HG03108 (cell line): ENCODE results near the gene KIF5A.
"Not testable (repeated sequence)": the region's sequence is repeated elsewhere in the genome, so short reads cannot be mapped to it uniquely, and the experiment has no call there.

Experiments
- ATAC-seq: cut with Tn5 transposase; IDR thresholded peaks from one replicate; pipeline ENCODE4 v1.9.1; 2021; ENCODE audit warnings: moderate library complexity; ENCODE audit not compliant: unreplicated experiment

Gene KIF5A

DNA sequence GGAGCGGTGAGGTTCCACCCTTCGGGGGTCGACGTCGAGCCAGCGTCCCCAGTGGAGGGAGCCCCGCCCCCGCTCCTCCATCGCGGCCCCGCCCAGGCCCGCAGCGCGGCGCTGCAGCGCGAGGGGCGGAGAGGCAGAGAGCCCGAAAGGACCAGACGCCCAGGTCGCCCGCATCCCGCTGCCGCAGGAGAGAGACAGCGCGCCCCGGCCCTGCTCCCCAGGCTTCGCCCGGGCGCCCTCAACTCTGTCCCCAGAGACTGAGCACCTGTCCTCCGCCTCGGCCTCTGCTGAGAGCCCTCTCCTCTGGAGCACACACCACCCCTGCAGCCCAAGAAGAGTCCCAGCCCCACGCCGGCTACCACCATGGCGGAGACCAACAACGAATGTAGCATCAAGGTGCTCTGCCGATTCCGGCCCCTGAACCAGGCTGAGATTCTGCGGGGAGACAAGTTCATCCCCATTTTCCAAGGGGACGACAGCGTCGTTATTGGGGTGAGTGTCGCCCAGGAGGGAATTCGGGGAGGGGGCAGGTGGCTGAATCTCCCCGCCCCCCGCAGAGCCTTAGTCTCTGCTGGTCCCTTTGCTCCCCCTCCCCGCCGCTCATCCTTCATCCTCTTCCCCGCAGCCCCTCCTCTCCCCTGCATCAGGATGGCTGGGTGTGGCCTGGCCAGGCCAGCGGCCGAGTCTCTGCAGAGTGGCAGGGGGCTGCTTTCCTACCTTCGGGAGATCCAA lies at the start of gene KIF5A:
KIF5A (plus strand) TSS at position 136 of the 732 bp plus-strand sequence; CDS start at position 364, 228 bp downstream.
- no peak for ATAC-seq

DNA sequence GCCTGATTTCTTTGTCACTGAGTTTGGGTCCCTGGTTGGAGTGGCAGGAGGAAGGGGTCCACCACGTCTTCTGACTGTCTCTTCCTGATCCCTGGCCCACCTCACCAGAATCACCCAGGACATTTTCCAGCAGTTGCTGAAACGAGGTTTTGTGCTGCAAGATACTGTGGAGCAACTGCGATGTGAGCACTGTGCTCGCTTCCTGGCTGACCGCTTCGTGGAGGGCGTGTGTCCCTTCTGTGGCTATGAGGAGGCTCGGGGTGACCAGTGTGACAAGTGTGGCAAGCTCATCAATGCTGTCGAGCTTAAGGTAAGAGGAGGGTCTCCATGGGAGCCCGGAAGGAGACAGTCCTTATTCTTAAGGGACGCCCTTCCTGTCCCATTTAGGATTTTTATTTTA lies 49.6 kb upstream of the KIF5A start:
- ATAC-seq: no peak

DNA sequence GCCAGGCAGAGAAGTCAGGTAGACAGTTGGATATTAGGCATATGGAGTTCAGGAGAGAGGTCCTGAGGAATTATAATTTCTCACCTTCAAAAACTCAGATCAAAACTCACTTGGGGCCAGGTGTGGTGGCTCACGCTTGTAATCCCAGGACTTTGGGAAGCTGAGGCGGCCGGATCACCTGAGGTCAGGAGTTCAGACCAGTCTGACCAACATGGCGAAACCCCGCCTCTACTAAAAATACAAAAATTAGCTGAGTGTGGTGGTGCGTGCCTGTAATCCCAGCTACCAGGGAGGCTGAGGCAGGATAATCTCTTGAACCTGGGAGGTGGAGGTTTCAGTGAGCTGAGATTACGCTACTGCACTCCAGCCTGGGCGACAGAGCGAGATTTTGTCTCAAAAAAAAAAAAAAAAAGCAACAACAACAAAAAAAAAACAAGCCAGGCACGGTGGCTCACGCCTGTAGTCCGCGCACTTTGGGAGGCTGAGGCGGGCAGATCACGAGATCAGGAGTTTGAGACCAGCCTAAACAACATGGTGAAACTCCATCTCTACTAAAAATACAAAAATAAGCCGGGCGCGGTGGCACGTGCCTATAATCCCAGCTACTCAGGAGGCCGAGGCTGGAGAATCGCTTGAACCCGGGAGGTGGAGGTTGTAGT lies 47.4 kb upstream of the KIF5A start:
- ATAC-seq: not testable (repeated sequence)

DNA sequence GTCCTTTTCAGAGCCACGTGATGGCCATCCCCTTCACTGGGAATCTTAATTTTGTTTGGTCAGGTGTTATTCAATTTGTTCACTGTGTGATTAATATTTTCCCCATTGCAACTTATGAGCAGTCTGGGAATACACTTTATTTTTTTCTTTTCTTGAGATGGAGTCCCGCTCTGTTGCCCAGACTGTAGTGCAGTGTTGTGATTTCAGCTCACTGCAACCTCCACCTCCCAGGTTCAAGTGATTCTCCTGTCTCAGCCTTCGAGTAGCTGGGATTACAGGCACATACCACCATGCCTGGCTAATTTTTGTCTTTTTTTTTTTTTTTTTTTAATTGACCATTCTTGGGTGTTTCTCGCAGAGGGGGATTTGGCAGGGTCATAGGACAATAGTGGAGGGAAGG lies 43.3 kb upstream of the KIF5A start:
- ATAC-seq: not testable (repeated sequence)

DNA sequence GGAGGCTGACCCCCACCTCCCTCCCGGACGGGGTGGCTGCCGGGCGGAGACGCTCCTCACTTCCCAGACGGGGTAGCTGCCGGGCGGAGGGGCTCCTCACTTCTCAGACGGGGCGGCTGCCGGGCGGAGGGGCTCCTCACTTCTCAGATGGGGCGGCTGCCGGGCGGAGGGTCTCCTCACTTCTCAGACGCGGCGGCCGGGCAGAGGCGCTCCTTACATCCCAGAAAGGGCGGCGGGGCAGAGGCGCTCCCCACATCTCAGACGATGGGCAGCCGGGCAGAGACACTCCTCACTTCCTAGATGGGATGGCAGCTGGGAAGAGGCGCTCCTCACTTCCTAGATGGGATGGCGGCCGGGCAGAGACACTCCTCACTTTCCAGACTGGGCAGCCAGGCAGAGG lies 42.0 kb upstream of the KIF5A start:
- not testable (repeated sequence) for ATAC-seq

DNA sequence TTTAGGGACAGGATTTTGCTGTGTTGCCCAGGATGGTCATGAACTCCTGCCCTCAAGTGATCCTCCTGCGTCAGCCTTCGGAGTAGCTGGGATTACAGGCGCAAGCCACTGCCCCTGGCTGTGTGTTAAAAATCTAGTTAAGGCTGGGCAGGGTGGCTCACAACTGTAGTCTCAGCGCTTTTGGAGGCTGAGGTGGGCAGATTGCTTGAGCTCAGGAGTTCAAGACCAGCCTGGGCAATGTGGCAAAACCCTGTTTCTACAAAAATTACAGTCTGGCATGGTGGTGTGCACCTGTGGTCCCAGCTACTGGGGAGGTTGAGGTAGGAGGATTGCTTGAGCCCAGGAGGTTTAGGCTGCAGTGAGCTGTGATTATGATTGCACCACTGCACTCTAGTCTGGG lies 38.7 kb upstream of the KIF5A start:
- ATAC-seq: no peak

DNA sequence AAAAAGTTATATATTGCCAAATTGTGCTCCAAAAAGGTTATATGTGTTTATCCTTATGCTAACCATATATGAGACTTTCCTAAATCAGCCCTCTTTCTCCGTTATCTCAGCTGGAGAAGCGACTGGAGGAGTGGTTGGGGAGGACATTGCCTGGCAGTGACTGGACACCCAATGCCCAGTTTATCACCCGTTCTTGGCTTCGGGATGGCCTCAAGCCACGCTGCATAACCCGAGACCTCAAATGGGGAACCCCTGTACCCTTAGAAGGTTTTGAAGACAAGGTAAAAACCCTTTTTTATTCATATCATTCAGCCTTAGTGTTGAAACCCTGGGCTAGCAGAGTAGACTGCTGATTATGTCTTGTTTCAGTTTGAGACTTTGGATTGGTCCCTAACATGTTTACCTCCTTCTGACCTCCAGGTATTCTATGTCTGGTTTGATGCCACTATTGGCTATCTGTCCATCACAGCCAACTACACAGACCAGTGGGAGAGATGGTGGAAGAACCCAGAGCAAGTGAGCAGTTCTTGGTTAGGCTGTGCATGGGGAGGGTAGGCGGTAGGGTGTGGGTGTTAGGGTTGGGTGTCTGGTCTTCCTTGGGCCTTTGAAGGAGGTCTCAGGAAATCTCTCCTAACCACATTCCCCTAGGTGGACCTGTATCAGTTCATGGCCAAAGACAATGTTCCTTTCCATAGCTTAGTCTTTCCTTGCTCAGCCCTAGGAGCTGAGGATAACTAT lies 38.1 kb upstream of the KIF5A start:
- ATAC-seq: no peak

DNA sequence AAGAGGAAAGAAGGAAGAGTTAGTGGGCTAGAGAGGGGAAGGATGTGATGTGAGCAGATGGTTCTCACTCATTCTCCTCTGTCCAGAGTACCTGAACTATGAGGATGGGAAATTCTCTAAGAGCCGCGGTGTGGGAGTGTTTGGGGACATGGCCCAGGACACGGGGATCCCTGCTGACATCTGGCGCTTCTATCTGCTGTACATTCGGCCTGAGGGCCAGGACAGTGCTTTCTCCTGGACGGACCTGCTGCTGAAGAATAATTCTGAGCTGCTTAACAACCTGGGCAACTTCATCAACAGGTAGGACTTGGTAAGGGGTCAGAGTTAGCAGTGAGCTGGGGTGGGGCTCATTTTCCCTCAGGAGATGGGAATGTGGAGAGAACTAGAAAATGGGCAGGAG lies 37.2 kb upstream of the KIF5A start:
- no peak for ATAC-seq

DNA sequence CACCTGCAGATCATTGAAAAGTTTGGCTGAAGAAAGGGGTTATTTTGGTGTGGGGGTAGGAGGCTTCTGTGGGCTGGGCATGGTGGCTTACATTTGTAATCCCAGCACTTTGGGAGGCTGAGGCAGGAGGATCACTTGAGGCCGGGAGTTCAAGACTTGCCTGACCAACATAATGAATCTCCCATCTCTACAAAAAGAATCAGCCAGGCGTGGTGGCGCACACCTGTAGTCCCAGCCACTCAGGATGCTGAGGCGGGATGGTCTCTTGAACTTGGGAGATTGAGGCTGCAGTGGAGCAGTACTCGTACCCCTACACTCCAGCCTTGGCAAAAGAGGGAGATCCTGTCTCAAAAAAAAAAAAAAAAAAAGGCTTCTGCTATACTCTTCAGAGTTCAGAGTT lies 36.6 kb upstream of the KIF5A start:
- no peak for ATAC-seq

DNA sequence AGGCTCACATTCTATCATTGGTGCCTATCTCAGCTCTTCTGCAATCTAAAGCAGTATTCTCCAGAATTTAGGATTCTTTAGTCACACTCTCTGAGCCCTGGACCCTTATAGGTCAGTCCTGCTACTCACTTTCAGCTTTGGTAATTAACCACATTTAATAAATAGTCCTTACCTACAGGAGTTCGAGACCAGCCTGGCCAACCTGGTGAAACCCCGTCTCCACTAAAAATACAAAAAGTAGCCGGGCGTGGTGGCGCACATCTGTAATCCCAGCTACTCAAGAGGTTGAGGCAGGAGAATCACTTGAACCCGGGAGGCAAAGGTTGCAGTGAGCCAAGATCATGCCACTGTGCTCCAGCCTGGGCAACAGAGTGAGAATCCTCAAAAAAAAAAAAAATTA lies 36.2 kb upstream of the KIF5A start:
- not testable (repeated sequence) for ATAC-seq

DNA sequence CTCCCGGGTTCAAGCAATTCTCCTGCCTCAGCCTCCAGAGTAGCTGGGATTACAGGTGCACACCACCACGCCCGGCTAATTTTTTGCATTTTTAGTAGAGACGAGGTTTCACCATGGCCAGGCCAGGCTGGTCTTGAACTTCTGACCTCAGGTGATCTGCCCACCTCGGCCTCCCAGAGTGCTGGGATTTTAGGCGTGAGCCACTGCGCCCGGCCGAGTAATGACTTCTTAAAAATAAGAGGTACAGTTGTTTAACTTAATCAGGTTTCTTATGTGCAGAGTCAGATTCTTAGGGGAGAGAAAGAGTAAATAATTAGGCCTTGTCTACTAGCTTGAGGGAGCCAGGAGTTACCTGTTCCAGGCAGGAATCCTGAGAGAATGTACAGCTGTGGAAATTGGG lies 35.6 kb upstream of the KIF5A start:
- ATAC-seq: not testable (repeated sequence)

DNA sequence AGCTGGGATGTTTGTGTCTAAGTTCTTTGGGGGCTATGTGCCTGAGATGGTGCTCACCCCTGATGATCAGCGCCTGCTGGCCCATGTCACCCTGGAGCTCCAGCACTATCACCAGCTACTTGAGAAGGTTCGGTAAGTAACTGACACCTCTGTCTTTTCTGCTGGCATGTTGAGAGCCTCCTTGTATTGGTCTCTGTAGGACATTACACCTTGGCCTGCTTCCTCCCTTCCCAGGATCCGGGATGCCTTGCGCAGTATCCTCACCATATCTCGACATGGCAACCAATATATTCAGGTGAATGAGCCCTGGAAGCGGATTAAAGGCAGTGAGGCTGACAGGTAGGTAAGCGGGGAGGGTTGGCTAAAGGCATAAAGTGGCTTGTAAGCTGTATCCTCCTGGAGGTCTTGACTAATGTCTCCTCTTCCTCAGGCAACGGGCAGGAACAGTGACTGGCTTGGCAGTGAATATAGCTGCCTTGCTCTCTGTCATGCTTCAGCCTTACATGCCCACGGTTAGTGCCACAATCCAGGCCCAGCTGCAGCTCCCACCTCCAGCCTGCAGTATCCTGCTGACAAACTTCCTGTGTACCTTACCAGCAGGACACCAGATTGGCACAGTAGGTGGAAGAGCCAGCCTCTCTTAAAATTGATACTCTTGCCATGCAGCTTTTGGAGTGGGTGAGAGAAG lies 35.0 kb upstream of the KIF5A start:
- no peak for ATAC-seq

DNA sequence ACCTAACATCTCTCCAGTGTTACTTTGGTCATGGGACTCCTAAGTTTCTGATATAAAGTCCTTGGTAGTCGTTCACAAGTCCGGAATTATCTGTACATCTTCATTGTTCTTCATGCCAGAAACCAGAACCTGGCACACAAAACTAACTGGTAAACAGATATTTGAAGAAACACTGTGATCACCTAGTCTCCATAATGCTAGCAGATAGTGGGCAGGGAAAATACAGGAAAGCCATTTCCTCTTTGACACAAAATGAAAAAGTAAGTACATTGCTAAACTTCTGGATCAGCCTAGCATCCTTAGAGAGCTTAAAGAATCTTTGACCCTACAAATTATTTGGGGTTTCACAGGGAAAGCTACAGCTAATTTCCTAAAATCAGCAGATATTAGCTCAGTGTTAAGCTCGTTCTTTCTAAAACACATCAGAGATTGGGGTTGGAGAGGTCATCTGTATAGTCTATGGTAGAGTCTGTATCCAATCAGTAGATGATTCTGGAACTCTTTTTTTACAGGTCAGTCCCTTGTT lies 34.4 kb upstream of the KIF5A start:
- no peak for ATAC-seq

DNA sequence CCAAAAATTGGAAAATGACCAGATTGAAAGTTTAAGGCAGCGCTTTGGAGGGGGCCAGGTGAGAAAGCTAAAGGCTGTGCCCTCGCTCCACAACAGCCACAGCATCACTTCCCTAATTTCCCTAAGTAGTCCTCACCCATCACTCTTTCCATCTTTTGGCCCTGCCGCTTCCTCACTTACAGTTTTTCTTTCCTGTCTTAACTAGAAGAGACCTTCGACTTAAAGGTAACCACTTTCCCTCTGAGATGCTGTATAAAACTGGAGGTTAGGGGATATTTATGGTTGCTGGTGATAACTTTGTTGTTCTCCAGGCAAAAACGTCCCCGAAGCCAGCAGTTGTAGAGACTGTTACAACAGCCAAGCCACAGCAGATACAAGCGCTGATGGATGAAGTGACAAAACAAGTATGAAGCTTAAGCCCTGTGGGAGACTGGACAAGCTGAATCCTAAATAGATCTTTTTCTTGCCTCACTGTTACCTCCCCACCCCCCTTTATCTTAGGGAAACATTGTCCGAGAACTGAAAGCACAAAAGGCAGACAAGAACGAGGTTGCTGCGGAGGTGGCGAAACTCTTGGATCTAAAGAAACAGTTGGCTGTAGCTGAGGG lies 33.8 kb upstream of the KIF5A start:
- ATAC-seq: no peak

DNA sequence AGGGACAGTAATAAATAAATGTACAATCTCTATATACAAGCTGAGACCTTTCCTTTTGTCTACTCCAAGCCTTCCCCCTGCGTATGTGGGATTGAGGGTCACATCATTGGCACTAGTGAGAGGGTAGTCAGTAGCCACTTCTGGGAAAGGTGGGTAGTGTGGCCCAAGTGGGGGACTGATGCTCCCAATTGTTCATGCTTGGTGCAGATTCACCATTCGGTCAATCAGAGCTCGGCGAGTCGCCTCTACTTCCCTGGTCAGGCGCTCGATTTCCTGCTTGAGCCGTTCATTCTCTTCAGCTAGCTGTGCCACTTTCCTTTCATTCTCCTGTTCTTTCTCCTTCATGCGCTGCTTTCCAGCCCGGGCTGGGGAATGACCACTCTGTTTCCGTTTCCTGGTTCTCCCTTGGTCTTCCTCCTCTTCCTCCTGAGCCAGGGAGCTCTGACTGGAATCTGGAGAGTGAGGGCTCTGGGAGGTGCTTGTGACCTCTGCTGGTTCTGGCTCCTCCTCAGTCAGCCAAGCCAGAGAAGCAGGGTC lies 33.2 kb upstream of the KIF5A start:
- no peak for ATAC-seq

DNA sequence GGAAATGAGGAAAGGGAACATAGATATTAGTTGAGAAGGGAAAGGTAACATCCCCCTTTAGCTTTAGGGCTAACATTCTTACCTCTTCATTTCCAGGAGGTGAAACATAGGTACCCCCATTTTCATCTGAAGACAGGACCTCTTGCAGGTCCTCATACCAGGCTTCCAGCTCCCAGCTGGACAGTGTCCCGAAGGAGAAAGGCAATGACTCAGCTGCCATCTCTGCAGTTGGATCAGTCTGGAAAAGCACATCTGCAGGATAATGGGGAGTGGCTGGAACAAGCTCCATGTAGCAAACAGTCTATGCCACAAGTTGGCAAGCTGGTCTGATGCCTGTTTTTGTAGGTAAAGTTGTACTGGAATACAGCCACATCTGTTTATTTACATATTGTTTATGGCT lies 32.7 kb upstream of the KIF5A start:
- no peak for ATAC-seq

DNA sequence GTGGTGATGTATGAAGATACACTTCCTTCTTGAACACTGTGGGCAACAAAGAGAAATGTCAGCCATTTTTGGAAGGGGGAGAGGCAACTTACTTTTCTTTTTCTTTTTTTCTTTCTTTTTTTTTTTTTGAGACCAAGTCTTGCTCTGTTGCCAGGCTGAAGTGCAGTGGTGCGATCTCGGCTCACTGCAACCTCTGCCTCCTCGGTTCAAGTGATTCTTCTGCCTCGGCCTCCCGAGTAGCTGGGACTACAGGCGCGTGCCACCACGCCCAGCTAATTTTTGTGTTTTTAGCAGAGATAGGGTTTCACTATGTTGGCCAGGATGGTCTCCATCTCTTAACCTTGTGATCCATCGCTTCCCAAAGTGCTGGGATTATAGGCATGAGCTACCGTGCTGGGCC lies 32.1 kb upstream of the KIF5A start:
- not testable (repeated sequence) for ATAC-seq

DNA sequence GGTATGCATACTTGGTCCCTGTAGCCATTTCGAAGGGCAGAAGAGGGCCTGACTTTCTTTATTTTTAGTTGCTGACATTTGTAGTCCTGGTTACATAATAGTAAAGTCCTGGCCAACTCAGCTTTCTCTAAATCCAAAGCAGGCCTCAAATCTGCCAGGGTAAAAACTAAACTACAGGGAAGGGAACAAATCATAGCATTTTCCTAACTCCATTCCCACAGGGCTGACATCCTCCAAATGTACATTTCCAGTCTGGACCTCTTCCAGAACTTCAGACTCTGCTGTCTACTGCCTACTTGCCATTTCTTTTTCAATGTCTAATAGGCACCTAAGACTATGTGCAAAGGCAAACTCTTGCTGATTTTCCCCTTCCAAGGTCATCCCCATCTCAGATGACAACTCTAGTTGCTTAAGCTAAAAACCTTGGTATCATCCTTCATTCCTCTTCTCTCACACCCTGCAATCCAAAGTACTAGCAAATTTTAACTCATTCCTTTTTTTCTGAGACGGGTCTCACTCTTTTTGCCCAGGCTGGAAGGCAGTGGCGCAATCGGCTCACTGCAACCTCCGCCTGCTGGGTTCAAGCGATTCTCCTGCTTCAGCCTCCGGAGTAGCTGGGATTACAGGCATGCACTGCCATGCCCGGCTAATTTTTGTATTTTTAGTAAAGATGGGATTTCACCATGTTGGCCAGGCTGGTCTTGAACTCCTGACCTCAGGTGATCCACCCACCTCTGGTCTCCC lies 31.5 kb upstream of the KIF5A start:
- no peak for ATAC-seq

DNA sequence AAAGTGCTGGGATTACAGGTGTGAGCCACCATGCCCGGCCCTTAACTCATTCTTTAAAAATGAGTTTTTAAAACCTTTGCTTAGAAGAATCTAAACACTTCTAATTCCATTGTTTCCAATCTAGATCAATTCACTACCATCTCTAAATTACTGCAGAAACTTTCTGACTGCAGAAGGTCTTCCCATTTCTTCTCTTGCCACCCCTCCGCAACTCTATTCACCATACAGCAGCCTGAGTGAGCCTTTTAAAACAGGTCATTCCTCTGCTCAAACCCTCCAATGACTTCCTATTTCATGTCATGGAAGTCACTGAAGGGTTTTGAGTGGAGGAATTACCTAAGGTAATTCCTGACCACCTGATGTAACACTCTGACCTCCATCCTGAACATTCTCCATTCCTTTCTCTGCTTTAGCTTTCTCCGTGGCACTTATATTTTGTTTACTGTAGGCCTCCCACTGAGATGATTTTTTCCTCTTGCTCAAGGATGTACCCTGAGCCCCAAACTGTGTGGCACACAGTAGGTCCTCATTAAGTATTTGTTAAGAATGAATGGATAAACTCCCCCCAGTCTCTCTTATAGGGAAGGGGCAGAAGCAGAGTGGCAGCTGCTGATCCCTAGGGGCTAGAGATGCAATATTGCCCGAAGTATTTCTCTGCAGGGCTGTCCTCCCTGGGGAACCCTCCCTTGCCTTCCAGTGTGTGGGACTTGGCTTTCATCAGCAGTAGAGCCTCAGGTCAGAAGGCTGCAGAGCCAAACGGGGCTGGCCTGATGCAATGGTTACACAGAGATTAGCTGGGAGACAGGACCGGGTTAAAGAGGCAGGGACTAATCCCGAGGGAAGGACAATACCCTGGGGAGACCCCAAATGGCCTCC lies 30.7 kb upstream of the KIF5A start:
- no peak for ATAC-seq
